HepG2 (cell line): ENCODE data around the gene MPZL3. TPM values are rescaled to one million over a fixed set of nuclear protein-coding genes. Genes with fewer than 3 reads are reported as not detected.

Experiments used
- ATAC-seq: fragments of 200-7000 bp; cut with Tn5 transposase; 3 replicates; pipeline ENCODE4 v1.9.1; 2020; ENCODE audit warnings: mild to moderate bottlenecking, moderate library complexity
- BruUV-seq: library from RNA; stranded (reverse); fragments of 400-500 nt; replicated peaks from 2 replicates; lab custom pipeline; 2021; lab: Mats Ljungman, UMichigan
- CTCF ChIA-PET: fragments of 300-600 bp; formaldehyde crosslinking; extraction: SDS; loops from one replicate; lab custom pipeline; 2021; ENCODE audit warnings: low total read pairs, inconsistent platforms, low intra/inter-chr PET ratio; lab: Yijun Ruan, JAX
- POLR2A ChIA-PET: fragments of 350-600 bp; sonication (Branson Sonifier 250); formaldehyde crosslinking; loops from one replicate; lab custom pipeline; 2020; ENCODE audit warnings: antibody characterized with exemption, inconsistent platforms; lab: Yijun Ruan, JAX
- DNase-seq: peaks from one replicate; pipeline ENCODE4 v3.0.0-alpha.2; 2015; ENCODE audit warnings: low spot score
- FAIRE-seq: peaks from 3 replicates; lab custom pipeline; 2011; peaks lifted over from hg19 to GRCh38; lab: Jason Lieb, UNC
- H2AFZ ChIP-seq: one replicate; pipeline ENCODE4 v1.6.1; 2011; ENCODE audit warnings: low read length, inconsistent platforms
- H3K27ac ChIP-seq: fragments of 300-600 bp; 3 replicates; pipeline ENCODE4 v1.8.0; 2011; ENCODE audit warnings: mixed run types, mild to moderate bottlenecking, mixed read lengths, low read length, inconsistent platforms; ENCODE audit not compliant: insufficient read depth; ENCODE audit errors: extremely low read length
- H3K27me3 ChIP-seq, 2 experiments: fragments of 200-600 bp in 1 of 2; 2 replicates in 1 of 2; 3 replicates in 1 of 2; pipeline versions ENCODE4 v1.6.0 to v1.8.0; 2011; ENCODE audit warnings: low read length in 2 of 2, mild to moderate bottlenecking in 2 of 2, moderate library complexity in 2 of 2, inconsistent platforms in 1 of 2; ENCODE audit not compliant: insufficient read depth in 2 of 2, control insufficient read depth in 1 of 2
- H3K36me3 ChIP-seq, 2 experiments: fragments of 200-600 bp in 1 of 2; replicated peaks in 1 of 2; 2 replicates in 1 of 2; 3 replicates in 1 of 2; pipeline versions ENCODE4 v1.5.1 to v1.8.0; 2011; ENCODE audit warnings: low read length in 2 of 2, inconsistent platforms in 1 of 2; ENCODE audit not compliant: insufficient read depth in 2 of 2, control insufficient read depth in 1 of 2
- H3K4me1 ChIP-seq: 2 replicates; pipeline ENCODE4 v1.5.1; 2012; ENCODE audit warnings: low read length, inconsistent platforms; ENCODE audit not compliant: insufficient read depth
- H3K4me2 ChIP-seq: 2 replicates; pipeline ENCODE4 v1.6.0; 2011; ENCODE audit warnings: low read depth, low read length, inconsistent platforms
- H3K4me3 ChIP-seq, 3 experiments: fragments of 200-600 bp in 1 of 3; sonication (generic), shearing (Covaris generic) in 1 of 3; replicated peaks in 1 of 3; 2 replicates each; pipeline ENCODE4 v1.5.1; 2011 to 2016; ENCODE audit warnings: low read length in 3 of 3, inconsistent platforms in 2 of 3, low read depth in 2 of 3, mild to moderate bottlenecking in 2 of 3, control low read depth in 1 of 3, mixed read lengths in 1 of 3; ENCODE audit not compliant: insufficient read depth in 1 of 3
- H3K79me2 ChIP-seq: one replicate; pipeline ENCODE4 v1.6.1; 2011; ENCODE audit warnings: low read length, inconsistent platforms; ENCODE audit not compliant: insufficient read depth
- H3K9ac ChIP-seq: 2 replicates; pipeline ENCODE4 v1.6.0; 2011; ENCODE audit warnings: mild to moderate bottlenecking, low read depth, low read length, inconsistent platforms; ENCODE audit not compliant: insufficient read depth
- H3K9me3 ChIP-seq: 2 replicates; pipeline ENCODE4 v1.5.1; 2012; ENCODE audit warnings: mild to moderate bottlenecking, low read length
- H4K20me1 ChIP-seq: 2 replicates; pipeline ENCODE4 v1.6.0; 2011; ENCODE audit warnings: inconsistent platforms, mild to moderate bottlenecking, low read length, moderate library complexity; ENCODE audit not compliant: insufficient read depth
- ELF3 ChIP-seq: IDR thresholded peaks from 2 replicates; pipeline ENCODE4 v1.6.1; 2016; ENCODE audit warnings: missing genetic modification reagents, missing compliant biosample characterization
- ERF ChIP-seq: IDR thresholded peaks from 2 replicates; pipeline ENCODE4 v1.6.1; 2018; ENCODE audit warnings: missing biosample characterization, missing genetic modification reagents
- MTA1 ChIP-seq: sonication (generic); formaldehyde crosslinking; IDR thresholded peaks from 2 replicates; pipeline ENCODE4 v1.4.0; 2020; ENCODE audit warnings: missing genetic modification reagents, mild to moderate bottlenecking, borderline replicate concordance
- MZF1 ChIP-seq: sonication (generic); formaldehyde crosslinking; IDR thresholded peaks from 2 replicates; pipeline ENCODE4 v1.8.1; 2023; ENCODE audit warnings: mild to moderate bottlenecking, missing genetic modification reagents, borderline replicate concordance
- POLR2G ChIP-seq: fragments of 200-400 bp; formaldehyde crosslinking; IDR thresholded peaks from 2 replicates; pipeline ENCODE4 v1.6.1; 2018; ENCODE audit warnings: mild to moderate bottlenecking, low read depth, low read length, moderate library complexity
- SNAPC2 ChIP-seq: sonication (generic); formaldehyde crosslinking; IDR thresholded peaks from 2 replicates; pipeline ENCODE4 v1.8.1; 2022; ENCODE audit warnings: mild to moderate bottlenecking, missing genetic modification reagents
- SOX6 ChIP-seq, 2 experiments: fragments of 450-650 bp in 1 of 2; sonication (generic) in 1 of 2; formaldehyde crosslinking in 1 of 2; IDR thresholded peaks; 2 replicates each; pipeline versions ENCODE4 v1.4.0 to v1.6.1; 2017 to 2020; ENCODE audit warnings: antibody characterized with exemption in 1 of 2, mild to moderate bottlenecking in 1 of 2, missing genetic modification reagents in 1 of 2
- ZNF7 ChIP-seq: IDR thresholded peaks from 2 replicates; pipeline ENCODE4 v1.6.1; 2016; ENCODE audit warnings: missing biosample characterization, missing genetic modification reagents
- ZNF747 ChIP-seq: sonication (generic); formaldehyde crosslinking; IDR thresholded peaks from 2 replicates; pipeline ENCODE4 v1.8.1; 2023; ENCODE audit warnings: missing genetic modification reagents, mild to moderate bottlenecking, borderline replicate concordance
- ZSCAN30 ChIP-seq: sonication (generic); formaldehyde crosslinking; IDR thresholded peaks from 2 replicates; pipeline ENCODE4 v1.5.0; 2020; ENCODE audit warnings: mild to moderate bottlenecking, missing genetic modification reagents
- WGBS: methylation state at CpG from one replicate; pipeline ENCODE4 v1.1.6; 2017; ENCODE audit warnings: low lambda C conversion rate; 5-methylcytosine and 5-hydroxymethylcytosine counted together
- in situ Hi-C: cut with HindIII; loops from 2 replicates; pipeline ENCODE4 v1.10.0; 2017; ENCODE audit warnings: low pct_unique_long_range_greater_than_20kb; ENCODE audit not compliant: extremely low pct_ligation_motif_present
- intact Hi-C: fragments of 100-400 bp; cut with micrococcal nuclease; formaldehyde crosslinking; loops from one replicate; pipeline ENCODE4 v1.10.0; 2022; ENCODE audit not compliant: unreplicated experiment
- polyA plus RNA-seq, 8 experiments: library from polyadenylated mRNA; depleted of rRNA in 3 of 8; stranded (reverse) in 7 of 8; unstranded in 1 of 8; fragments of >200 nt; fragmentation: Illumina TruSeq in 4 of 8; extraction: Trizol in 4 of 8; gene quantifications; 2 replicates each; pipeline versions ENCODE4 v1.2.1 to v1.2.3, GENCODE V29; 2011 to 2016; ENCODE audit warnings: low read depth in 4 of 8, missing spikeins in 1 of 8, mixed read lengths in 1 of 8; ENCODE audit not compliant: insufficient read depth in 1 of 8
- total RNA-seq, 5 experiments: library from RNA; depleted of rRNA; stranded (reverse); fragments of >200 nt; fragmentation: Illumina TruSeq; extraction: Trizol; gene quantifications; 2 replicates each; pipeline ENCODE4 v1.2.3, GENCODE V29; 2016; ENCODE audit warnings: low read depth in 1 of 5
- TF ChIP-seq, protein P1 (sequence below): IDR thresholded peaks from 2 replicates; pipeline ENCODE4 v1.6.1; 2016; ENCODE audit warnings: missing compliant biosample characterization, missing genetic modification reagents, borderline replicate concordance
- TF ChIP-seq, protein P2 (sequence below), 2 experiments: sonication (generic) in 1 of 2; formaldehyde crosslinking in 1 of 2; IDR thresholded peaks; 2 replicates each; pipeline versions ENCODE4 v1.4.0 to v1.6.1; 2016 to 2020; ENCODE audit warnings: borderline replicate concordance in 1 of 2, low read depth in 1 of 2, mild to moderate bottlenecking in 1 of 2, missing genetic modification reagents in 1 of 2
- TF ChIP-seq, protein P3 (sequence below): sonication (generic); formaldehyde crosslinking; conservative IDR thresholded peaks from 2 replicates; pipeline ENCODE4 v1.8.1; 2023; ENCODE audit warnings: missing genetic modification reagents

MPZL3 gene
- total and polyA plus RNA-seq, 2 of the 13 experiments (the other 11 are each of a cell fraction or from before 2014, with no cell fraction given): 5.3 to 9.3 TPM

DNA sequence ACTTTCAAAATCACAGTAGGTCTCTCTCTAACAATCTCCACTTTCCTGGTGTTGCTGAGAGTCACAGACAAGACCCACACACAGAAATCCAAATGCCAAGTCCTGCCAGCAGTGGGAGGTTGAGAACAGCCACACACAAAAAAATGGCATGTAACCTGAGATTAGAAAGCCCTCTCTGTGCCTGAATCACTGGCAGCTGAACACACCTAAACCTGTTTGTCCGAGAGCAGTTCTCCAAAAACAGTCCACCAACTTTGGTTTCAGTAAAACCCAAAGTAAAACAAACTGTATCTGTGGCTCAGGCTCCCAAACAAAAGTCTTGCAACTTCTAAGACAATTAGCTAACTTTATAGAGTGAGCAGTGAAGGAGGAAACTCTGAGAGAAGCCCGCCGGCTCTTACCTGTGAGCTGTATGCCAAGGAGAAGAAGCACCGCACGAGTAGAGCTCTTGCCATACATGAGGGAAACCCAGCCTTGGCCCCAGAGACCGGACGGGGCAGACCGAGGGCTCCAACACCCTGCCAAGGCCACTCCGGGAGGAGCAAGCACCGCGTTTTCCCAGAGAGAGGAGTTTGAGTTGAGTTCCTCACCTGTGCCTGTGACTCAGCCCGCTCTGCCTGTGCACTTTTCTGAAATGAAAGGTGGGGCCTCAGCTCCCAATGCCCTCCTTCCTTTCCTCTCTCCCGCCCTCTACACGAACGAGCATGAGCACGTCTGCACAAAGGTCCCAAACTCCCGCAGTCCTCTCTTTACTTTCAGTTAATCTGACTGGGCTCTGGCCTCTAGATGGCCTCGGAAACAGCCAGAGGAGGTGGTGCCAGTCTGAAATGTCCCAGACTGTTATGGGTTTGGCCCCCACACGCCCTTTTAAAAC is 11.8 kb upstream of the MPZL3 start, which contains the start of gene MPZL2:
Gene MPZL2 (minus strand): TSS at position 603 of the 874 bp plus-strand sequence. CDS start 144 bp downstream, at position 459.
- ChIA-PET CTCF (no interaction called here), POLR2A (interaction anchor here (0.7 to 1.7 kb wide), 7 partner anchors 12 to 69 kb away, joined by 3 to 11 read pairs (median 6); partner anchors contain the start of gene MPZL3)
- H3K36me3 ChIP-seq: peaks cover 2 to 16% of the 10 kb centered on the region in 2 experiments; a peak in 2 of 5 replicates
- peak within 1 kb of the TSS; percentile 43 for H3K27ac ChIP-seq
- in situ Hi-C loops: no loop called here
- H3K27me3 ChIP-seq: peaks cover 0 to 22% of the 10 kb centered on the region in 2 experiments; a peak in 4 of 5 replicates
- ATAC-seq: peak; percentile 97
- H3K79me2 ChIP-seq: peaks cover 7% of the 10 kb centered on the region
- H2AFZ ChIP-seq: peak within 1 kb of the TSS; percentile 16
- TSS peak; percentile 62 for BruUV-seq
- H3K4me1 ChIP-seq: peaks cover 43% of the 10 kb centered on the region
- 1% methylated on average over 14 of the region's 19 CpGs for WGBS
- FAIRE-seq: peak; percentile 80
- peak within 1 kb of the TSS; percentile 81 for H3K4me2 ChIP-seq
- no peaks in the 10 kb centered on the region for H4K20me1 ChIP-seq
- H3K4me3 ChIP-seq: peak within 1 kb of the TSS; percentile 58 to 77 (median 66)
- peak within 1 kb of the TSS; percentile 65 for H3K9ac ChIP-seq
- no peaks in the 10 kb centered on the region for H3K9me3 ChIP-seq
- DNase-seq: peak; percentile 81
- intact Hi-C loops: loop anchor here (5.0 kb wide), 1 partner anchor 67 kb away; no protein-coding TSS in a partner anchor
- TF ChIP-seq, protein P1, sequence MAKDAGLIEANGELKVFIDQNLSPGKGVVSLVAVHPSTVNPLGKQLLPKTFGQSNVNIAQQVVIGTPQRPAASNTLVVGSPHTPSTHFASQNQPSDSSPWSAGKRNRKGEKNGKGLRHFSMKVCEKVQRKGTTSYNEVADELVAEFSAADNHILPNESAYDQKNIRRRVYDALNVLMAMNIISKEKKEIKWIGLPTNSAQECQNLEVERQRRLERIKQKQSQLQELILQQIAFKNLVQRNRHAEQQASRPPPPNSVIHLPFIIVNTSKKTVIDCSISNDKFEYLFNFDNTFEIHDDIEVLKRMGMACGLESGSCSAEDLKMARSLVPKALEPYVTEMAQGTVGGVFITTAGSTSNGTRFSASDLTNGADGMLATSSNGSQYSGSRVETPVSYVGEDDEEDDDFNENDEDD (CRISPR knock-in tag): peak; percentile 79; the same call in 1 of the 2 replicates
- TF ChIP-seq ZNF7 (CRISPR knock-in tag): 0 out of 2 replicates have a peak, but pooled peaks have one; percentile 30
- peak; percentile 16 for TF ChIP-seq ELF3 (CRISPR knock-in tag)
- TF ChIP-seq, protein P2, sequence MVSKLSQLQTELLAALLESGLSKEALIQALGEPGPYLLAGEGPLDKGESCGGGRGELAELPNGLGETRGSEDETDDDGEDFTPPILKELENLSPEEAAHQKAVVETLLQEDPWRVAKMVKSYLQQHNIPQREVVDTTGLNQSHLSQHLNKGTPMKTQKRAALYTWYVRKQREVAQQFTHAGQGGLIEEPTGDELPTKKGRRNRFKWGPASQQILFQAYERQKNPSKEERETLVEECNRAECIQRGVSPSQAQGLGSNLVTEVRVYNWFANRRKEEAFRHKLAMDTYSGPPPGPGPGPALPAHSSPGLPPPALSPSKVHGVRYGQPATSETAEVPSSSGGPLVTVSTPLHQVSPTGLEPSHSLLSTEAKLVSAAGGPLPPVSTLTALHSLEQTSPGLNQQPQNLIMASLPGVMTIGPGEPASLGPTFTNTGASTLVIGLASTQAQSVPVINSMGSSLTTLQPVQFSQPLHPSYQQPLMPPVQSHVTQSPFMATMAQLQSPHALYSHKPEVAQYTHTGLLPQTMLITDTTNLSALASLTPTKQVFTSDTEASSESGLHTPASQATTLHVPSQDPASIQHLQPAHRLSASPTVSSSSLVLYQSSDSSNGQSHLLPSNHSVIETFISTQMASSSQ (IDR thresholded peaks at IDR 0.05; ENCODE audit: low read depth): no peak
- TF ChIP-seq, protein P2 (CRISPR knock-in tag; IDR thresholded peaks at IDR 0.05; ENCODE audit: borderline replicate concordance): no peak
- peak; percentile 37; the same call in 1 of the 2 replicates for TF ChIP-seq ZNF747 (CRISPR knock-in tag)
- TF ChIP-seq ERF (CRISPR knock-in tag): peak; percentile 51; the same call in 1 of the 2 replicates
- TF ChIP-seq MTA1 (CRISPR knock-in tag): peak; percentile 25; the same call in 1 of the 2 replicates
- peak; percentile 67 for TF ChIP-seq POLR2G
- 0 out of 2 replicates have a peak, but pooled peaks have one; percentile 28 for TF ChIP-seq SNAPC2 (CRISPR knock-in tag)
- no peak for TF ChIP-seq SOX6 (IDR thresholded peaks at IDR 0.05)
- TF ChIP-seq SOX6 (CRISPR knock-in tag; IDR thresholded peaks at IDR 0.05): peak; percentile 33; the same call in 1 of the 2 replicates
- no peak for TF ChIP-seq ZSCAN30
- TF ChIP-seq, protein P3, sequence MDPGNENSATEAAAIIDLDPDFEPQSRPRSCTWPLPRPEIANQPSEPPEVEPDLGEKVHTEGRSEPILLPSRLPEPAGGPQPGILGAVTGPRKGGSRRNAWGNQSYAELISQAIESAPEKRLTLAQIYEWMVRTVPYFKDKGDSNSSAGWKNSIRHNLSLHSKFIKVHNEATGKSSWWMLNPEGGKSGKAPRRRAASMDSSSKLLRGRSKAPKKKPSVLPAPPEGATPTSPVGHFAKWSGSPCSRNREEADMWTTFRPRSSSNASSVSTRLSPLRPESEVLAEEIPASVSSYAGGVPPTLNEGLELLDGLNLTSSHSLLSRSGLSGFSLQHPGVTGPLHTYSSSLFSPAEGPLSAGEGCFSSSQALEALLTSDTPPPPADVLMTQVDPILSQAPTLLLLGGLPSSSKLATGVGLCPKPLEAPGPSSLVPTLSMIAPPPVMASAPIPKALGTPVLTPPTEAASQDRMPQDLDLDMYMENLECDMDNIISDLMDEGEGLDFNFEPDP: 0 out of 2 replicates have a peak, but pooled peaks have one; percentile 71
- TF ChIP-seq MZF1 (CRISPR knock-in tag): no peak
